Heart left ventricle (tissue), 13 donors: ENCODE results near the gene SSBP2.

Source experiments
- POLR2A ChIP-seq, 2 donors: fragments of 450-650 bp; IDR thresholded peaks; one replicate each; pipeline ENCODE4 v1.6.1; 2017; ENCODE audit warnings: antibody characterized with exemption in 2 of 2, mild to moderate bottlenecking in 2 of 2, moderate library complexity in 2 of 2
- TF ChIP-seq, protein P1 (sequence below), 12 donors: fragments of 200-600 bp; sonication (generic) in 4 of 12; IDR thresholded peaks; one replicate each; pipeline versions ENCODE4 v1.5.0 to v1.8.0; 2018 to 2022; ENCODE audit warnings: antibody characterized with exemption in 12 of 12, mild to moderate bottlenecking in 5 of 12
- donor health status: ischemic (EF 13 %, LVEDD 7.1; RV severe dilation, severe dysfunction).
- donor health status: DM: no; HTN: yes; CAD: no.
- donor health status: DM: no; HTN: no; CAD: no.
- donor health status: ischemic (EF 25% LVEDD 6.9; RV normal size, moderate dysfunction).
- donor health status: ischemic (EF 25% LVEDD 5.7; RV mildly dilated, moderate dysfunction).
- donor health status: ischemic (EF 35%, LVEDD 5.7; RV mildly dilated, moderate dysfunction).
- donor health status: nonischemic (EF 11% LVEDD 7.7; RV severe dilation, severe dysfunction).
- donor health status: DM: yes; HTN: yes; CAD: no.
- donor health status: PGD.
- donor health status: ischemic (EF 29% LVEDD 5.4; RV normal size, mild dysfunction).
- donor health status: nonischemic (EF 23%, LVEDD 6.1; RV moderate dilation, normal function).

DNA sequence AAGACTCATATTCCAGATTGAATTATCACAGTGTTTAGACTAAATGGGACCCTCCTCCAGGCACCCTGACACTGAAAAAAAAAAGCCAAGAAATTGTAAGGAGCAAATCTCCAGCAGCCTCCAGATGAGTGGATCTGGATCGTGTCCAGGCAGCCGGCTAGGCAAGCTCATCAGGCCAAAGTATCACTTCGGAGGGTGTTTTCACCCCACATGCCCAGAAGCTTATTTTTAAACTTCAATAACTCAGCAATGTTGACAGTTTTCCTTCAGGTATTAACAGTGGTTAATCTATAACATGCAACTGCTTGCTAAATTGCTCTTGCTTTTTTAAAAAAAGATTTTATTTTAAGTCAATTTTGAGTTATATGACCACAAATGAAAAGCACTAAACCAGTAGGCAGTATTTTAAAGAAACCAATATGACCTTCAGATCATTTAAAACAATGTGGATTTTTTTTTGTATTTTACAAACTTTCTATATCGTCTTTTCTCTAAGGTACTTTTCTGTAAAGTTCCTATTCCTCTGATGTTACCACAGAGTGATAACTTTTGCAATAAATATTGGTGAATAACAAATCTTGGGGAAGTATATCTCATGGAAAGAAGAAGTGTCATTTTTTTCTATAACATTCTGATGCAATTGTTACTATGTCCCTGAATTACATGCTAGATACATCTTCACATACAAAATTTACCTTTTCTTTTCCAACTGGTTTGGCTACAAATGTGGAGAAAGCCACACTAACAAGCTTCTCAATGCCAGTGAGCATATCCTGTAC, 387.6 kb downstream of the SSBP2 start:
- TF ChIP-seq, protein P1, sequence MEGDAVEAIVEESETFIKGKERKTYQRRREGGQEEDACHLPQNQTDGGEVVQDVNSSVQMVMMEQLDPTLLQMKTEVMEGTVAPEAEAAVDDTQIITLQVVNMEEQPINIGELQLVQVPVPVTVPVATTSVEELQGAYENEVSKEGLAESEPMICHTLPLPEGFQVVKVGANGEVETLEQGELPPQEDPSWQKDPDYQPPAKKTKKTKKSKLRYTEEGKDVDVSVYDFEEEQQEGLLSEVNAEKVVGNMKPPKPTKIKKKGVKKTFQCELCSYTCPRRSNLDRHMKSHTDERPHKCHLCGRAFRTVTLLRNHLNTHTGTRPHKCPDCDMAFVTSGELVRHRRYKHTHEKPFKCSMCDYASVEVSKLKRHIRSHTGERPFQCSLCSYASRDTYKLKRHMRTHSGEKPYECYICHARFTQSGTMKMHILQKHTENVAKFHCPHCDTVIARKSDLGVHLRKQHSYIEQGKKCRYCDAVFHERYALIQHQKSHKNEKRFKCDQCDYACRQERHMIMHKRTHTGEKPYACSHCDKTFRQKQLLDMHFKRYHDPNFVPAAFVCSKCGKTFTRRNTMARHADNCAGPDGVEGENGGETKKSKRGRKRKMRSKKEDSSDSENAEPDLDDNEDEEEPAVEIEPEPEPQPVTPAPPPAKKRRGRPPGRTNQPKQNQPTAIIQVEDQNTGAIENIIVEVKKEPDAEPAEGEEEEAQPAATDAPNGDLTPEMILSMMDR (IDR thresholded peaks at IDR 0.05) = no peak
- TF ChIP-seq POLR2A (IDR thresholded peaks at IDR 0.05) = no peak
